ENCODE data around the gene KIAA0319L.

DNA sequence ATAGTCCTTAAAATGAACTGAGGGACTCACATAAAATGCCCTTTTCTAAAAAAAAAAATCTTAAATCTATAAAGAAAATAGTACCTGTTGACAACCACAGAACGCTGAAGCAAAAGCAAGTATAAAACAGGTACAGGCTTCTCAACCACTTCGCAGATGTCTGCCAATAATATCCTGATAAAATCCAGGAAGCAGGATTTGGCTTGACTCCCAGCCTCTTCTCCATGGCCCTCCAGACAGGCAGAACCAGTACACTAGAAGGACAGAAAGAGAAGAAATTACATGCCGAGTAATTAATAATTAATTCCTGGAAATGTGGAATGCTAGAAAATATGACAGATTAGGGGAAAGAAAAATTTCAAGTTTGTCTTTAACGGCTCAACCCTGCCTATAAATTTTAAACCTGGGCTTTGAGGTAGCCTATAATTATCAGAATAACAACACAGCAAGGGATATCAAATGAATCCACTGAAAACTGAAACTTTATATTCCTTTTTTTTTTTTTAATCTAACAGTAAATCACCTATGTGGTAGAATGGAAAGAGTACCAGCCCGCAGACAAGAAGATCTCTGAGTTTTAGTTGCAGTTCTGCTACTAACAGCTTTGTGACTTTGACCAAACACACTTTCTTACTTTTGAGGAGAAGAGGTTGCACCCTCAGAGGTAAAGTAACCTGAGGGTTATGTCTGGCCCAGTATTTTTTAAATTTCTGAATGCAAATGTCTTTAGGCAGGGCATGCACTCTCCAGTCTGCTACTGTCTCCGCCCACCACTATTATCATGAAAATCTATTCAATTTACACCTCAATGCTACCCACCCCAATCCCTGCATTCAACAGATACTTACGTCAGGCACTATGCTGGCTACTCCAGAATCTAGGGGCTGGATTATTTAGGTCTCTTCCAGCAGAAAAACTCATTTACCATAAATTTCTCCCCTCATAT is 2.7 kb downstream of the KIAA0319L start:
- TF ChIP-seq CTCF (IDR thresholded peaks at IDR 0.05; ENCODE audit: borderline replicate concordance, extremely low read depth, low read length, poor library complexity, severe bottlenecking) (no peak), EZH2 (IDR thresholded peaks at IDR 0.05; ENCODE audit: borderline replicate concordance, low read depth, low read length, severe bottlenecking) (no peak)
